ENCODE results near the gene STXBP6.

DNA sequence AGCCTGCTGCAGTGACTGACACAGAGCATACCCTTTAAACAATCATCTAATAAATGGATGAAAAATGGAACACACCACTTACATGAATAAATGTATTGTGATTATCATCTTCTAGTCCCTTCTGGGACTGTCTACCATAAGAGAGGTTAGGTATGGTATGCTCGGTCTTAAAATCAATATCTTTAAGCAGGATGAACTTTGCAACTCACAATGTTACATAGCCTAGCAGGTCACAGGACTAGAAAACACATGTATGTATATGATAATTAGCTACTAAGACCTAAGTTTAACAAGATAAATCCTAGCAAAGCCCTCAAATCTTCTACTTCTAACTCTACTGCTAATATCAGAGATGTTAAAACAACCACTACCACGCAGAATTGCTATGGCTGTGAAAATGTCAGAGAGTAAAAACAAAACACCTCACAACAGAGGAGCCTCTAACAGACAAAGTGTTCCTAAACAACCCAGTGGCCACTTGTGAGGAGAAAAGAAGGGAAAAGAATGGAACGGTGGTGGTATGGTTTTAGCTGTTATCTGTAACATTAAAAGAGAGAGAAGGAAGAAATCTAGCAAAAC is 139.4 kb downstream of the STXBP6 start:
- TF ChIP-seq EZH2 (IDR thresholded peaks at IDR 0.05; ENCODE audit: borderline replicate concordance, low read depth, low read length, poor library complexity, severe bottlenecking) (no peak), CTCF (conservative IDR thresholded peaks at IDR 0.05; ENCODE audit: low read depth, low read length) (no peak)
